KBM-7 (cell line): ENCODE results near the gene TADA2B.
"Not testable (repeated sequence)": the region's sequence is repeated elsewhere in the genome, so short reads cannot be mapped to it uniquely, and the experiment has no call there.

Source experiments
- DNase-seq: peaks from one replicate; pipeline ENCODE4 v3.0.0-alpha.2; 2015
- in situ Hi-C: fragments of 300-500 bp; cut with MboI; formaldehyde crosslinking; loops from 2 replicates; pipeline ENCODE4 v1.14.3; 2020; ENCODE audit warnings: low sequenced_read_pairs, low pct_unique_long_range_greater_than_20kb, mixed read lengths

The TADA2B gene

GRCh38 chr4:7095611-7096155, 52.5 kb downstream of the TADA2B start:
- DNase-seq: no peak
- in situ Hi-C loops: no loop called here

- DNase-seq: no peak
- in situ Hi-C loops: no loop called here
Measured at GRCh38 chr4:7096236-7096635, 53.1 kb downstream of the TADA2B start.

- in situ Hi-C loops: no loop called here
- peak; percentile 83 for DNase-seq
Measured at GRCh38 chr4:7101692-7102515, 58.7 kb downstream of the TADA2B start.

- in situ Hi-C loops, DNase-seq: not testable (repeated sequence)
Measured at GRCh38 chr4:7102516-7102909, 59.3 kb downstream of the TADA2B start.

GRCh38 chr4:7103031-7103606, 59.9 kb downstream of the TADA2B start:
- in situ Hi-C loops: no loop called here
- peak; percentile 82 for DNase-seq

- in situ Hi-C loops: no loop called here
- peak; percentile 38 for DNase-seq
Measured at GRCh38 chr4:7103607-7104365, 60.6 kb downstream of the TADA2B start.

GRCh38 chr4:7104366-7105031, 61.3 kb downstream of the TADA2B start:
- in situ Hi-C loops: no loop called here
- DNase-seq: no peak

GRCh38 chr4:7105276-7105675, 62.1 kb downstream of the TADA2B start:
- no peak for DNase-seq
- in situ Hi-C loops: no loop called here

GRCh38 chr4:7107166-7107905, 64.2 kb downstream of the TADA2B start:
- in situ Hi-C loops: no loop called here
- no peak for DNase-seq
